A549 (cell line): ENCODE data around the gene DTWD2.

ENCODE experiments used
- CHD2 ChIP-seq: fragments of 150-350 bp; IDR thresholded peaks from 2 replicates; pipeline ENCODE4 v1.6.1; 2014; ENCODE audit warnings: low read length; ENCODE audit not compliant: partially characterized antibody
- EHMT2 ChIP-seq: fragments of 200-600 bp; sonication (generic); IDR thresholded peaks from 2 replicates; pipeline ENCODE4 v1.6.1; 2016; ENCODE audit warnings: antibody characterized with exemption, low read depth, mild to moderate bottlenecking, moderate library complexity
- ESRRA ChIP-seq: fragments of 150-350 bp; IDR thresholded peaks from 2 replicates; pipeline ENCODE4 v1.6.1; 2014; ENCODE audit warnings: mild to moderate bottlenecking, low read length, borderline replicate concordance
- NFE2L2 ChIP-seq: fragments of 150-350 bp; conservative IDR thresholded peaks from 2 replicates; pipeline ENCODE4 v1.6.1; 2014; ENCODE audit warnings: low read length
- NPAS2 ChIP-seq: fragments of 250-450 bp; sonication (Bioruptor Pico); IDR thresholded peaks from 2 replicates; pipeline ENCODE4 v1.8.0; 2022; ENCODE audit warnings: mild to moderate bottlenecking, moderate library complexity, borderline replicate concordance
- RAD21 ChIP-seq, 2 experiments: fragments of >200 bp in 1 of 2; sonication (Bioruptor Twin) in 1 of 2; formaldehyde crosslinking in 1 of 2; IDR thresholded peaks in 1 of 2; conservative IDR thresholded peaks in 1 of 2; 2 replicates in 1 of 2; 3 replicates in 1 of 2; pipeline ENCODE4 v1.6.1; 2012 to 2018; ENCODE audit warnings: inconsistent platforms in 1 of 2
- TF ChIP-seq, protein P1 (sequence below): fragments of >200 bp; sonication (Bioruptor Twin); formaldehyde crosslinking; IDR thresholded peaks from 3 replicates; pipeline ENCODE4 v1.5.1; 2016

DNA sequence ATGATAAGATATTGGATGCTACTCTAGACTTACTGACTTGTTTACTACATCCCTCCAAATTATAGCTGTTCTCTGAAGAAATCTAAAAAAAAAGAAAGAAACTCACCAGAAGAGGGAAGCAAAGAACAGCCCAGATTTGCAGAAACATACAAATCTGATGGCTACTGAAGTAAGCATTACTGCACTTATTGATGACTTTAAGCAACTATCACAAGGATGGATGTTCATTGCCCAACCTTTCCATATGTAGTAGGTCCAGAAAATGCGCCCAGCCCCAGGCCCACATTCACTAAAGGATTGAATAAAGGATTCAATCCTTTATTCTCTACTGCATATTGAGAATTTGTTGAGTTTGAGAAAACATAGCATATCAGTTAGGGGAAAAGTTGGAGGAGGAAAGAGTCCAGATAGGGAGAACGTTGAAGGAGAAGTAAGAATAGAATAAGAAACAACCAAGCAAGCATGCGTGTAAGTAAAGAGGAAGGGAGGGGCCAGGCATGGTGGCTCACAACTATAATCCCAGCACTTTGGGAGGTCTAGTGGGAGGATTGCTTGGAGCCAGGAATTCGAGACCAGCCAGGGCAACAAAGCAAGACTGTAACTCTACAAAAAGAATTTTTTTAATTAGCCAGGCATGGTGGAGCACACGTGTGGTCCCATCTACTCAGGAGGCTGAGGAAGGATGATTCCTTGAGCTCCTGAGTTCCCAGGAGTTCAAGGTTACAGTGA lies 33.8 kb upstream of the DTWD2 start:
- TF ChIP-seq, protein P1, sequence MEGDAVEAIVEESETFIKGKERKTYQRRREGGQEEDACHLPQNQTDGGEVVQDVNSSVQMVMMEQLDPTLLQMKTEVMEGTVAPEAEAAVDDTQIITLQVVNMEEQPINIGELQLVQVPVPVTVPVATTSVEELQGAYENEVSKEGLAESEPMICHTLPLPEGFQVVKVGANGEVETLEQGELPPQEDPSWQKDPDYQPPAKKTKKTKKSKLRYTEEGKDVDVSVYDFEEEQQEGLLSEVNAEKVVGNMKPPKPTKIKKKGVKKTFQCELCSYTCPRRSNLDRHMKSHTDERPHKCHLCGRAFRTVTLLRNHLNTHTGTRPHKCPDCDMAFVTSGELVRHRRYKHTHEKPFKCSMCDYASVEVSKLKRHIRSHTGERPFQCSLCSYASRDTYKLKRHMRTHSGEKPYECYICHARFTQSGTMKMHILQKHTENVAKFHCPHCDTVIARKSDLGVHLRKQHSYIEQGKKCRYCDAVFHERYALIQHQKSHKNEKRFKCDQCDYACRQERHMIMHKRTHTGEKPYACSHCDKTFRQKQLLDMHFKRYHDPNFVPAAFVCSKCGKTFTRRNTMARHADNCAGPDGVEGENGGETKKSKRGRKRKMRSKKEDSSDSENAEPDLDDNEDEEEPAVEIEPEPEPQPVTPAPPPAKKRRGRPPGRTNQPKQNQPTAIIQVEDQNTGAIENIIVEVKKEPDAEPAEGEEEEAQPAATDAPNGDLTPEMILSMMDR: peak; percentile 71
- TF ChIP-seq NFE2L2: no peak
- peak; percentile 83 to 85 for TF ChIP-seq RAD21 (conservative IDR thresholded peaks at IDR 0.05 in 1 of 2, IDR thresholded peaks at IDR 0.05 in 1 of 2)
- TF ChIP-seq ESRRA: no peak
- no peak for TF ChIP-seq EHMT2
- no peak for TF ChIP-seq CHD2
- no peak for TF ChIP-seq NPAS2 (CRISPR knock-in tag)
